GM21619 (cell line): ENCODE measurements around the gene HOMER3.
"Not testable (repeated sequence)": the region's sequence is repeated elsewhere in the genome, so short reads cannot be mapped to it uniquely, and the experiment has no call there.

Experiments
- ATAC-seq: cut with Tn5 transposase; IDR thresholded peaks from one replicate; pipeline ENCODE4 v1.9.1; 2021; ENCODE audit not compliant: unreplicated experiment

The HOMER3 gene

DNA sequence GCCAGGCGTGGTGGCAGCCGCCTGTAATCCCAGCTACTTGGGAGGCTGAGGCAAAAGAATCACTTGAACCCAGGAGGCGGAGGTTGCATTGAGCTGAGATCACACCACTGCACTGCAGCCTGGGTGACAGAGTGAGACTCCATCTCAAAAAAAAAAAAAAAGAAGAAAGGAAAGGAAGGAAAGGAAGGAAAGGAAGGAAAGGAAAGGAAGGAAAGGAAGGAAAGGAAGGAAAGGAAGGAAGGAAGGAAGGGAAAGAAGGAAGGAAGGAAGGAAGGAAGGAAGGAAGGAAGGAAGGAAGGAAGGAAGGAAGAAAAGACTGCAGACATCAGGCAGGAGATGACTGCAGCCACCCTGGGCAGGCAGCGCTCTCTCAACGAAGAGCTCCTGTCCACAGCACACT, 38.5 kb downstream of the HOMER3 start:
- not testable (repeated sequence) for ATAC-seq

- ATAC-seq: no peak
Observed at GRCh38 chr19:18901491-18901890, 39.5 kb downstream of the HOMER3 start.

- no peak for ATAC-seq
Observed at GRCh38 chr19:18900700-18901481, 40.1 kb downstream of the HOMER3 start.

DNA sequence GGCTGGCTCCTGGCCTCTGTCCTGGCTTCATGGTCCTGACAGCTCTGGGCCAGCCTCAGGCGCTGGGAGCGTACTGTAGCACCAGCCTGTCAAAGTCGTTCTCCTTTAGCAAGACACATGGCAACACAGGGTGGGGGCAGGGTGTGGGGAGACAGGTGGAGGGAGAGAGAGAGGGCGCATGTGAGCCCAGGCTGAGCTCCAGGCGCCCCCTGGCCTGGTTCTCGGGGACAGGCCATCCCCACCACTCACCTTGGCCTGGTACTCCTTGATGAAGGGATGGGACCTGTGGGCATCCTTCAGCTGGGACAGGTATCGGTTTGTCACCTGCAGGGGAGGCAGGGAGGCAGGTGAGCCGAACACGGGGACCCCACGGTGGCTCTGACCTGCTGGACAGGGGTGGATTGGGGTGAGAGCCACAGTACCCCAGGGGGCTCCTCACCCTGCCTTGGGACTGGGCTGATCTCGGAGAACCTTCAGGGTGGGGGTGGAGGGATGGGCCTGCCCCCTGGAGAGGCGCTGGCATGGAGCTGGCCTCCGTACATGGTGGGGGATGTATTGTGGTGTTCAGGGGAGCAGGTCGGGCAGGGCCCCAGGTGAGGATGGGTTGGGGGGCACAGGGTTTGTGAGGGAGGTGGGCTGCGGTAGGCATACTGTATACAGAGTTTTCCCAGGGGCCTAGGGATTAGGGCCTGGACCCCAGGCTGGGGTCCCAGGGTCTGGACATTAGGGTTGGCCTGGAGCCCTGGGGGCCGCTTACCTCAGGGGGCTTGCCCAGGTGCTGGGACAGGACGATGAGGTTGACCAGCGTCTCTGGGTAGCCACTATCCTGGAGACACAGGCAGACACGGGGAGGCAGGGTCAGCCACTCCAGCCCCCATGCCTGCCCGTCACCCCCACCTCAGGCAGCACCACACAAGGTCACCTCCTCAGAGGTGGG, 41.1 kb downstream of the HOMER3 start:
- no peak for ATAC-seq

- ATAC-seq: no peak
Observed at GRCh38 chr19:18898607-18899408, 42.2 kb downstream of the HOMER3 start.

GRCh38 chr19:18898081-18898606, 42.9 kb downstream of the HOMER3 start:
- ATAC-seq: no peak

DNA sequence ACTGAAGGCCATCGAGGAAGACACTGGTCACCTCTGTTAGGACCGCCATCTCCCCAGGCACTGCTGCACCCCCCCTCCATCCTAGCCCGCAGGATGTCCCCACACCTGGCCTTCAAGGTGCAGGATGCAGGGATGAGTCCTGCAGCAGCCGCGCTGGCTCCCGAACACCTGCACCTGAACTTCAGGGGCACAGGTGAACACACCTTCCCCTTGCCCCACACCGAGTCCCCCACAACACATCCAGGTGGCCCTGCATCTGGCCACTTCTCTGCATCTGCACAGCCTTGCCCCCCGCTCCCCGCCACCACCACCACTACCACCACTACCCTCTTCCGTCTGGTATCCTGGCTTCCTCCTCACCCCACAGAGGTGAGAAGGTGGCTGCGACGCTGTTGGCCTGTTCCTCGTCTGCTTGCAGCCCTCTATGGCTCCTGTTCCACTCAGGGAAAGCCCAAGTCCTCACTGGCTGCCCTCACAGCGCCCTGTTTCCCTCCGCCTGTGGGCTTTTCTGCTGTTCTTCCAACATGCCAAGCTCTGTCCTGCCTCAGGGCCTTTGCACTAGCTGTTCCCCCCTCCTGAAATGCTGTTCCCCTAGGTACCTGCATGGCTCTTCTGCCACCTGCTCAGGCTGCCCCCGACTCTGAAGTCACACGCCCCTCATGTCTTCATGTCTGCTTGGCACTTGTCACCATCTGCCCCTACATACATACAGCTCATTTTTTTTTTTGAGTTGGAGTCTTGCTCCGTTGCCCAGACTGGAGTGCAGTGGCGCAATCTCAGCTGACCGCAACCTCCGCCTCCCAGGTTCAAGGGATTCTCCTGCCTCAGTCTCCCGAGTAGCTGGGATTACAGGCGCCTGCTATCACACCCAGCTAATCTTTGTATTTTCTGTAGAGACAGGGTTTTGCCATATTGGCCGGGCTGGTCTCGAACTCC, 43.7 kb downstream of the HOMER3 start:
- ATAC-seq: no peak

GRCh38 chr19:18896421-18896841, 44.6 kb downstream of the HOMER3 start:
- ATAC-seq: no peak

GRCh38 chr19:18895824-18896341, 45.1 kb downstream of the HOMER3 start, which contains the start of gene CERS1:
Gene CERS1, minus strand, starts transcription at chr19:18896158. Its CDS starts 86 bp downstream, at chr19:18896072.
- ATAC-seq: no peak

- ATAC-seq: no peak
Observed at GRCh38 chr19:18895038-18895823, 45.8 kb downstream of the HOMER3 start.

- no peak for ATAC-seq
Observed at GRCh38 chr19:18894254-18895037, 46.6 kb downstream of the HOMER3 start.

DNA sequence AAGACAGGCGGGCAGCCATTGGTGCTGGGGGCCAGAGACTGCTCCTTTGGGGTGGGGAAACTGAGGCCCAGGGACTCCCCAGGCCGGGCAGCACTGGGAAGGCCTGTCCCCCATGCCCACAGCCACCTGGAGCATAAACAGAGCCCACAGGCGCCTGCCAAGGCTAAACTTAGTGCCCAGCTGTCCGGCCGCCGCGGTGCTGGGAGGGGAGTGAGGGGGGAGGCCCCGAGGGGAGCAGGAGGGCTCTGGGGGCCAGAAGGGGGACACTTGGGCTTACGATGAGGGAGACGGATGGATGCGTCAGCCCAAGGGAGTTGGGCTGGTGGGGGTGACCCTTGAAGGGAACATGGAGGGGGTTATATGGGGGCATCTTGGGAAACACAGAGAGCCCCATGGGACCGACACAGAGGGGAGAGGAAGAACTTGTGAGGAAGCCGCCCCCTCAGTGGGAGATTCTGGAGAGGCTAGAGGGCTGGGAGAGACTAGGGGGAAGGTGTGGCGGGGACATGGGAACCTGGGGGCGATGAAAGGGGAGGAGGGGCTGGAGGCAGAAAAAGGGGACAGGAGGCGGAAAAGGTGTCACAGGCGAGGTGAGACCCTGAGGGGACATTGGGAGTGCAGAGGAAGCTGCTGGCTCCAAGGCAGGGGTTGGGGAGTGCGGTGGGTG, 47.3 kb downstream of the HOMER3 start:
- ATAC-seq: no peak

DNA sequence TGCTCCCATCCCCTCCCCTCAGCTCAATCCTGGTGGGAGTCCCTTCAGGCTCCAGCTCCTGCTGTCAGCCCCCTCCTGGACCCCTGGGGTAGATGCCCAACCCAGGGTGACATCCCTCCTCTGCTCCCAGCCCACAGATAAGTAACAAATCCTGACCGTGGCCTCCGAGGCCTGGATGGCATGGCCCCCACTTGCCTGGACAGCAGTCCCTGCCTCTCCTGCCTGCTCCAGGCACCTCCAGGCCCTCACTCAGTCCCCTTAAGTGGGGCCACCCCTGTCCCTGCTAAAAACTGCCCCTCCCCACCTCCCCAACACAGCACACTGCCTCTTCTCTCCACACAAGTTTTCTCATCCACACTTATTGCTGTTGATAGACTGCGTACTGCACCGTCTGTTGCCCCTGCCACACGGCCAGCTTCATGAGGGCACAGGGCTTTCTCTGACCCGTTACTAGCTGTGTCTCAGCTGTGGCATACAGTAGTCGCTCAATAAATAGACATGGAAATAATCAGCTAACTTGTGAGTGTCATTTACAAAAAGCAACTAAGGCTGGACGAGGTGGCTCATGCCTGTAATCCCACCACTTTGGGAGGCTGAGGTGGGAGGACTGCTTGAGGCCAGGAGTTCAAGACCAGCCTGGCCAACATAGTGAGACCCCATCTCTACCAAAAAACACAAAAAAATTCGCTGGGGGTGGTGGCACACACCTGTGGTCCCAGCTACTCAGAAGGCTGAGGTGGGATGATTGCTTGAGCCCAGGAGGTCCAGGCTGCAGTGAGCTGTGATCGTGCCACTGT, 50.9 kb downstream of the HOMER3 start:
- ATAC-seq: no peak

GRCh38 chr19:18886972-18887371, 54.0 kb downstream of the HOMER3 start:
- no peak for ATAC-seq

DNA sequence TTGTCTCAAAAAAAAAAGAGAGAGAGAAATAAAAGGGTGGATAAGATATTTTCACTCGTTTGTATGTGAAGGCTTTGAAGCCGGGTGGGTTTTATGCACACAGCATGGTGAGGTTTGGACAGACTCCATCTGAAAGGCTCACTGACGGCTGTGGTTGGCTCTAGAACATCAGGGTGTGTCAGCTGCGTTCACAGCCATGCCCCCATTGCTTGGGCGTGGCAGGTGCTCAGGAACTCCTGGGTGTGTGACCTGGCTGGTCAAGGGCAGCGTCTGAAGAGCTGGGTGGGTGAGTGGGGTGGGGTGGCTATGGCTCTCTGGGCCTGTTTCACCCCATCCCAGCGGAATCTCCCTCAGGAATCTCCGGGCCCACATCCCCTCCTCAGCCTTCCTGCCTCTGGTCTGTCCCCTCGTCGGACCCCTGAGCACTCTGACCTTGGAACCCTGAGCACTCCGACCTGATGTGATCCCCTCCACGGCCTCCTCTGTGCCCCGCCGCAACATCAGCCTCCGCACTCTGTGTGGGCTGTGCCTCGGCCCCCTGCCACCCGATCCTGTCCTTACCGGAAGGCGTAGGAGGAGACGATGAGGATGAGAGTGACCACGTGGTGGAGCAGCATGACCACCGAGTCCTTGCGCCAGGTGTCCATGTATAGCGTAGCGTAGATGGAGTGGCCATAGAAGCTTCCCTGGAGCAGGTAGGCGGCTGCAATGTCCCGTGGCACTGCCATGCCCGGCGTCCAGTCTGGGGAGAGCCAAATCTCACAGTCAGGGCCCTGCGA, 57.3 kb downstream of the HOMER3 start:
- no peak for ATAC-seq

DNA sequence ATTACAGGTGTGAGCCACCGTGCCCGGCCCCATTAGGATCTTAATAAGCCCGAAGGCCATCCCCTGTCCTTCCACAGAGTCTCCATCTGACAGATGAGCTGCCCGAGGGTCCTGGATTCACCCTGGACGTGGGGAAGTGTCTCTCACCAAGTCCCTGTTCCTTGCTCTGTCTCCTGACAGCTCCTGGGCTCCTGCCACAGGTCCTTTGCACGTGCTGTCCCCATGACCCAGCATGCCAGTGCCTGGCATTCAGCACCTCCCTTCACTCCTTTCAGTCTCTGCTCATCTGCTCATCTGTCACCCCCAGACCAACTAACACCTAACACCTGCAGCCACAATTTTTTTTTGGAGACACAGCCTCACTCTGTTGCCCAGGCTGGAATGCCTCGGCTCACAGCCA, 59.5 kb downstream of the HOMER3 start:
- ATAC-seq: no peak
